HEK293 (cell line): ENCODE results near the gene TBC1D8.
A peak's percentile ranks its signal among the peaks of the same experiment; 100 is the strongest.

Experiments
- CTCF ChIA-PET: fragments of 350-600 bp; formaldehyde crosslinking; extraction: SDS; loops from one replicate; lab custom pipeline; 2021; ENCODE audit warnings: antibody characterized with exemption; lab: Yijun Ruan, JAX
- POLR2A ChIA-PET: fragments of 300-600 bp; formaldehyde crosslinking; extraction: SDS; loops from one replicate; lab custom pipeline; 2020; ENCODE audit warnings: antibody characterized with exemption, inconsistent platforms; lab: Yijun Ruan, JAX
- H3K27ac ChIP-seq: fragments of 200-500 bp; sonication (Bioruptor generic); 2 replicates; pipeline ENCODE4 v1.5.1; 2014; ENCODE audit warnings: low read depth, low read length, control low read depth, inconsistent platforms; ENCODE audit errors: extremely low read depth
- H3K36me3 ChIP-seq, 2 experiments: fragments of 200-500 bp in 1 of 2; sonication (Bioruptor generic) in 1 of 2; 1 replicate in 1 of 2; 2 replicates in 1 of 2; pipeline ENCODE4 v1.5.1; 2014 to 2017; ENCODE audit warnings: inconsistent platforms in 2 of 2, low read length in 2 of 2; ENCODE audit not compliant: control insufficient read depth in 2 of 2, insufficient read depth in 1 of 2
- H3K4me1 ChIP-seq: fragments of 200-500 bp; sonication (Bioruptor generic); 2 replicates; pipeline ENCODE4 v1.5.1; 2014; ENCODE audit warnings: mild to moderate bottlenecking, low read length, inconsistent platforms; ENCODE audit not compliant: control insufficient read depth, insufficient read depth
- H3K4me3 ChIP-seq: 2 replicates; pipeline ENCODE4 v1.5.1; 2011; ENCODE audit warnings: low read depth, mild to moderate bottlenecking, control low read depth, low read length, moderate library complexity
- H3K9me3 ChIP-seq: fragments of 200-500 bp; sonication (Bioruptor generic); 2 replicates; pipeline ENCODE4 v1.5.1; 2014; ENCODE audit warnings: low read depth, low read length, inconsistent platforms; ENCODE audit not compliant: control insufficient read depth, insufficient read depth
- BCL11A ChIP-seq: fragments of 450-650 bp; formaldehyde crosslinking; IDR thresholded peaks from 2 replicates; pipeline ENCODE4 v1.5.1; 2016; ENCODE audit warnings: low read depth, missing biosample characterization, missing genetic modification characterization
- BCL6B ChIP-seq: fragments of 450-650 bp; formaldehyde crosslinking; IDR thresholded peaks from 2 replicates; pipeline ENCODE4 v1.5.1; 2017; ENCODE audit warnings: missing biosample characterization, missing genetic modification characterization
- PRDM4 ChIP-seq: fragments of 450-650 bp; formaldehyde crosslinking; IDR thresholded peaks from 2 replicates; pipeline ENCODE4 v1.5.1; 2017; ENCODE audit warnings: missing biosample characterization, missing genetic modification characterization
- ZBTB17 ChIP-seq: fragments of 450-650 bp; formaldehyde crosslinking; IDR thresholded peaks from 2 replicates; pipeline ENCODE4 v1.5.1; 2016; ENCODE audit warnings: missing biosample characterization, missing genetic modification characterization
- ZNF112 ChIP-seq: fragments of 450-650 bp; formaldehyde crosslinking; IDR thresholded peaks from 2 replicates; pipeline ENCODE4 v1.5.0; 2017; ENCODE audit warnings: missing biosample characterization, missing genetic modification characterization
- ZNF221 ChIP-seq: fragments of 450-650 bp; formaldehyde crosslinking; IDR thresholded peaks from 2 replicates; pipeline ENCODE4 v1.5.1; 2017; ENCODE audit warnings: missing biosample characterization, missing genetic modification characterization, borderline replicate concordance
- ZNF354C ChIP-seq: fragments of 450-650 bp; formaldehyde crosslinking; IDR thresholded peaks from 2 replicates; pipeline ENCODE4 v1.5.1; 2016; ENCODE audit warnings: missing biosample characterization, missing genetic modification characterization, low read depth, borderline replicate concordance
- ZNF394 ChIP-seq: fragments of 450-650 bp; formaldehyde crosslinking; IDR thresholded peaks from 2 replicates; pipeline ENCODE4 v1.5.1; 2016; ENCODE audit warnings: missing biosample characterization, missing genetic modification characterization, mild to moderate bottlenecking, moderate library complexity, borderline replicate concordance
- ZNF513 ChIP-seq: fragments of 450-650 bp; IDR thresholded peaks from 2 replicates; pipeline ENCODE4 v1.5.1; 2018; ENCODE audit warnings: missing biosample characterization, missing genetic modification characterization
- ZNF521 ChIP-seq: fragments of 450-650 bp; formaldehyde crosslinking; IDR thresholded peaks from 2 replicates; pipeline ENCODE4 v1.5.1; 2017; ENCODE audit warnings: missing biosample characterization, mild to moderate bottlenecking, missing genetic modification characterization
- ZNF654 ChIP-seq: fragments of 450-650 bp; formaldehyde crosslinking; IDR thresholded peaks from 2 replicates; pipeline ENCODE4 v1.5.1; 2016; ENCODE audit warnings: low read depth, missing biosample characterization, missing genetic modification characterization
- ZNF677 ChIP-seq: fragments of 450-650 bp; IDR thresholded peaks from 2 replicates; pipeline ENCODE4 v1.5.0; 2018; ENCODE audit warnings: missing biosample characterization, mild to moderate bottlenecking, missing genetic modification characterization, moderate library complexity
- ZSCAN18 ChIP-seq: fragments of 450-650 bp; formaldehyde crosslinking; IDR thresholded peaks from 2 replicates; pipeline ENCODE4 v1.5.1; 2016; ENCODE audit warnings: missing biosample characterization, missing genetic modification characterization
- TF ChIP-seq, protein P1 (sequence below): fragments of 450-650 bp; formaldehyde crosslinking; IDR thresholded peaks from 2 replicates; pipeline ENCODE4 v1.5.1; 2016; ENCODE audit warnings: missing biosample characterization, missing genetic modification characterization

Gene TBC1D8

DNA sequence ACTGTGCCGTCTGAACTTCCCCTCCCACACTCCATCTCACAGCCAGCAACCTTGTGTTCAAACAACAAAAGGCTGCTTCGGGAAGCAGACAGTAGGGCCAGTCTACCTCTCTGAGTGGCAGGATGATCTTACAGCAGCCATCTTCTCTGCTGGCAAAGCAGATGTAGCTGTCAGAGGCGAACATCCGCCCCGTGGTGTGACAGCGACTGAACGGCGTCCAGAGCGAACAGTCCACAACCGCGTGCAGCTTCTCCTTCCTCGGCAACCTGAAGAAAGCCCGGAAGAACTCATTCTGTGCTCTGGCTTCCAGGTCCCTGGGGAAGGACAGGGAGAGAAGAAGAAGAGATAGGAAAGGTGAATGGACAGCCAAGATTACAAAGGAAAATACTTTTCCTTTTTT lies 111.1 kb downstream of the TBC1D8 start (continued):
- TF ChIP-seq BCL11A (tag by site-specific recombination): no peak
- TF ChIP-seq ZNF513: no peak
- TF ChIP-seq ZNF521 (tag by site-specific recombination): no peak

- Histone ChIP-seq H3K27ac (no peak overlapping the region), H3K4me1 (no peaks in the 10 kb centered on the region), H3K9me3 (no peaks in the 10 kb centered on the region), H3K4me3 (no peak overlapping the region), H3K36me3 (peaks cover 0 to 38% of the 10 kb centered on the region in 2 experiments; a peak in 2 of 3 replicates)
- CTCF ChIA-PET: interaction anchor here (0.6 to 3.9 kb wide), 5 partner anchors 102 to 178 kb away, joined by 4 to 48 read pairs (median 6); partner anchors contain the start of gene TBC1D8
- POLR2A ChIA-PET: interaction anchor here (0.9 kb wide), 1 partner anchor 112 kb away, joined by 3 read pairs; the partner anchor contains the start of gene TBC1D8
- no peak for TF ChIP-seq ZNF354C
- no peak for TF ChIP-seq ZNF513
- TF ChIP-seq, protein P1, sequence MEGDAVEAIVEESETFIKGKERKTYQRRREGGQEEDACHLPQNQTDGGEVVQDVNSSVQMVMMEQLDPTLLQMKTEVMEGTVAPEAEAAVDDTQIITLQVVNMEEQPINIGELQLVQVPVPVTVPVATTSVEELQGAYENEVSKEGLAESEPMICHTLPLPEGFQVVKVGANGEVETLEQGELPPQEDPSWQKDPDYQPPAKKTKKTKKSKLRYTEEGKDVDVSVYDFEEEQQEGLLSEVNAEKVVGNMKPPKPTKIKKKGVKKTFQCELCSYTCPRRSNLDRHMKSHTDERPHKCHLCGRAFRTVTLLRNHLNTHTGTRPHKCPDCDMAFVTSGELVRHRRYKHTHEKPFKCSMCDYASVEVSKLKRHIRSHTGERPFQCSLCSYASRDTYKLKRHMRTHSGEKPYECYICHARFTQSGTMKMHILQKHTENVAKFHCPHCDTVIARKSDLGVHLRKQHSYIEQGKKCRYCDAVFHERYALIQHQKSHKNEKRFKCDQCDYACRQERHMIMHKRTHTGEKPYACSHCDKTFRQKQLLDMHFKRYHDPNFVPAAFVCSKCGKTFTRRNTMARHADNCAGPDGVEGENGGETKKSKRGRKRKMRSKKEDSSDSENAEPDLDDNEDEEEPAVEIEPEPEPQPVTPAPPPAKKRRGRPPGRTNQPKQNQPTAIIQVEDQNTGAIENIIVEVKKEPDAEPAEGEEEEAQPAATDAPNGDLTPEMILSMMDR (tag by site-specific recombination): peak; percentile 60
- peak; percentile 11; the same call in 1 of the 2 replicates for TF ChIP-seq ZNF654 (tag by site-specific recombination)
- TF ChIP-seq ZBTB17: peak; percentile 35; the same call in 1 of the 2 replicates
- no peak for TF ChIP-seq BCL6B (tag by site-specific recombination)
- no peak for TF ChIP-seq ZNF221 (tag by site-specific recombination)
Measured at GRCh38 chr2:101038455-101039255, 112.5 kb downstream of the TBC1D8 start.

DNA sequence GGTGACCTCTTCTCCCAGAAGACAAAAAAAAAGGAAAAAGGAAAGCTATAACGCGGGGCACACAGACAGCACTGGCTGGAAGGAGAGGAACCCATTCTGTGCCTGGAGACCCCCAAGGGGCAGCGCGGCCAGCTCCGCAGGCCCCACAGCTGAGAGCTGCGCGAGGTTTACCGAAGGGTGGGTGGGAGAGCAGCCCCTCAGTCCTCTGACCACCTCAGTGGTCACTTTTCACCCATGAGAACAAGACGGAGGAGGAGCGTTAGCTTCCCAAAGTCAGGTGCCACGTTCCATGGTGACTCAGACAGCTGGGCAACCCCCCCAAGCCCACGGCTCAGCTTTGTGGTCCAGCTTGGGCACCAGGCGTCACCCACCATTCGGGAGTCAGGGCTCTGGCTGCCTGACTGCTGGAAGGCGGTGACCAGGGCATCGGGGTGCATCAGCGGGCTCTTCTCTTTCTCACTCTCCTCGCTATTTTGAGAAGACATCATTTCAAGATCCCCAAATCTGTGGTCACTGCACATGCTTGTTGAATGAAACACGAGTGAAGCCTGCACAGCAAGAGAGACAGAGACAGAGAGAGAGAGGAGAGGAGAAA lies 113.9 kb downstream of the TBC1D8 start:
- H3K27ac ChIP-seq: no peak overlapping the region
- ChIA-PET CTCF (interaction anchor here (0.6 to 3.9 kb wide), 19 partner anchors 8 to 307 kb away, joined by 3 to 48 read pairs (median 4); partner anchors contain the start of gene TBC1D8), POLR2A (interaction anchor here (0.7 kb wide), 1 partner anchor 113 kb away, joined by 4 read pairs; no protein-coding TSS in a partner anchor)
- TF ChIP-seq ZNF521 (tag by site-specific recombination) (no peak), ZNF394 (tag by site-specific recombination) (no peak), ZSCAN18 (tag by site-specific recombination) (no peak), PRDM4 (tag by site-specific recombination) (no peak), ZBTB17 (no peak), ZNF112 (no peak), ZNF677 (tag by site-specific recombination) (no peak)
- H3K9me3 ChIP-seq: no peaks in the 10 kb centered on the region
- H3K36me3 ChIP-seq: peaks cover 0 to 51% of the 10 kb centered on the region in 2 experiments; a peak in 2 of 3 replicates
- no peak overlapping the region for H3K4me3 ChIP-seq
- H3K4me1 ChIP-seq: no peaks in the 10 kb centered on the region
